Measurements from ENCODE around the gene ACSL4.

DNA sequence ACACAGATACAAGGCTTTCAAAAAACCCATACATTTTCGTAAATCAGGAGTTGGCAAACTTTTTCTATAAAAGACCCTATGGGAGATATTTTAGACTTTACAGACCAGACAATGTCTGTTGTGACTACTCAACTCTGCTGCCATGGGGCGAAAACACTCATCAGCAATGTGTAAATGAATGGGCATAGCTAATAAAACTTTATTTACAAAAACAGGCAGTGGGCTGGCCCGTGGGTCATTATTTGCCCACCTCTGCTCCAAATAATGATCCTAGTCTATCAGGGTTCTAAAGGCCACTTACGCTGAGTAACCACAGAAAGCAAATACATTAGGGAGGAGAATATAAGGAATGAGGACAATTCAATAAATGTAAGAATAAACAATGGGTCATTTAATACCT lies 43.9 kb upstream of the ACSL4 start:
- TF ChIP-seq POLR2A (IDR thresholded peaks at IDR 0.05) (no peak), EP300 (IDR thresholded peaks at IDR 0.05) (no peak)
- TF ChIP-seq, protein P1, sequence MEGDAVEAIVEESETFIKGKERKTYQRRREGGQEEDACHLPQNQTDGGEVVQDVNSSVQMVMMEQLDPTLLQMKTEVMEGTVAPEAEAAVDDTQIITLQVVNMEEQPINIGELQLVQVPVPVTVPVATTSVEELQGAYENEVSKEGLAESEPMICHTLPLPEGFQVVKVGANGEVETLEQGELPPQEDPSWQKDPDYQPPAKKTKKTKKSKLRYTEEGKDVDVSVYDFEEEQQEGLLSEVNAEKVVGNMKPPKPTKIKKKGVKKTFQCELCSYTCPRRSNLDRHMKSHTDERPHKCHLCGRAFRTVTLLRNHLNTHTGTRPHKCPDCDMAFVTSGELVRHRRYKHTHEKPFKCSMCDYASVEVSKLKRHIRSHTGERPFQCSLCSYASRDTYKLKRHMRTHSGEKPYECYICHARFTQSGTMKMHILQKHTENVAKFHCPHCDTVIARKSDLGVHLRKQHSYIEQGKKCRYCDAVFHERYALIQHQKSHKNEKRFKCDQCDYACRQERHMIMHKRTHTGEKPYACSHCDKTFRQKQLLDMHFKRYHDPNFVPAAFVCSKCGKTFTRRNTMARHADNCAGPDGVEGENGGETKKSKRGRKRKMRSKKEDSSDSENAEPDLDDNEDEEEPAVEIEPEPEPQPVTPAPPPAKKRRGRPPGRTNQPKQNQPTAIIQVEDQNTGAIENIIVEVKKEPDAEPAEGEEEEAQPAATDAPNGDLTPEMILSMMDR (IDR thresholded peaks at IDR 0.05): no peak
